Panc1 (cell line): ENCODE data around the gene SND1. TPM values are rescaled to one million over a fixed set of nuclear protein-coding genes. Genes with fewer than 3 reads are reported as not detected.

Experiments used
- ATAC-seq: fragments of 200-7000 bp; cut with Tn5 transposase; 2 replicates; pipeline ENCODE4 v1.9.1; 2020; ENCODE audit warnings: mild to moderate bottlenecking, moderate library complexity
- BruUV-seq: library from RNA; stranded (reverse); fragments of 400-500 nt; replicated peaks from 2 replicates; lab custom pipeline; 2021; lab: Mats Ljungman, UMichigan
- CTCF ChIA-PET: fragments of 300-600 bp; sonication (Branson Sonifier 250); formaldehyde crosslinking; loops from one replicate; lab custom pipeline; 2022; ENCODE audit warnings: antibody characterized with exemption; lab: Charles Lee
- POLR2A ChIA-PET: fragments of 300-600 bp; sonication (Branson Sonifier 250); formaldehyde crosslinking; loops from one replicate; lab custom pipeline; 2022; ENCODE audit warnings: antibody characterized with exemption; lab: Charles Lee
- DNase-seq: peaks from one replicate; pipeline ENCODE4 v3.0.0-alpha.2; 2010; ENCODE audit warnings: low read depth, low spot score
- H3K27ac ChIP-seq: 2 replicates; pipeline ENCODE4 v1.5.1; 2011; ENCODE audit warnings: mild to moderate bottlenecking, low read length, inconsistent platforms
- H3K27me3 ChIP-seq: fragments of 200-500 bp; sonication (Bioruptor generic); 2 replicates; pipeline ENCODE4 v1.6.0; 2014; ENCODE audit warnings: low read length, inconsistent platforms; ENCODE audit not compliant: control insufficient read depth, insufficient read depth
- H3K36me3 ChIP-seq: fragments of 200-500 bp; sonication (Bioruptor generic); 2 replicates; pipeline ENCODE4 v1.5.1; 2014; ENCODE audit warnings: inconsistent platforms, mild to moderate bottlenecking, low read length, moderate library complexity; ENCODE audit not compliant: control insufficient read depth, insufficient read depth
- H3K4me1 ChIP-seq: 2 replicates; pipeline ENCODE4 v1.5.1; 2011; ENCODE audit warnings: inconsistent platforms, mild to moderate bottlenecking, low read length, moderate library complexity; ENCODE audit not compliant: control insufficient read depth, insufficient read depth
- H3K4me3 ChIP-seq, 2 experiments: 2 replicates each; pipeline ENCODE4 v1.5.1; 2011 to 2012; ENCODE audit warnings: low read depth in 2 of 2, low read length in 2 of 2, mild to moderate bottlenecking in 2 of 2, inconsistent platforms in 1 of 2, moderate library complexity in 1 of 2
- H3K9me3 ChIP-seq: fragments of 200-500 bp; sonication (Bioruptor generic); 2 replicates; pipeline ENCODE4 v1.5.1; 2014; ENCODE audit warnings: low read depth, mild to moderate bottlenecking, inconsistent platforms, low read length, moderate library complexity; ENCODE audit not compliant: control insufficient read depth, insufficient read depth
- CTCF ChIP-seq: fragments of 450-650 bp; IDR thresholded peaks from 2 replicates; pipeline ENCODE4 v1.5.1; 2017; ENCODE audit warnings: mild to moderate bottlenecking
- POLR2AphosphoS5 ChIP-seq: IDR thresholded peaks from 2 replicates; pipeline ENCODE4 v1.6.1; 2012; ENCODE audit warnings: mild to moderate bottlenecking, low read depth, low read length, moderate library complexity
- REST ChIP-seq, 2 experiments: IDR thresholded peaks; 2 replicates each; pipeline ENCODE4 v1.6.1; 2011 to 2012; ENCODE audit warnings: low read depth in 2 of 2, control low read depth in 1 of 2, low read length in 1 of 2, mild to moderate bottlenecking in 1 of 2, moderate library complexity in 1 of 2; ENCODE audit not compliant: insufficient read depth in 1 of 2
- SIN3A ChIP-seq: IDR thresholded peaks from 2 replicates; pipeline ENCODE4 v1.6.1; 2012; ENCODE audit warnings: low read depth, mild to moderate bottlenecking, low read length, moderate library complexity, borderline replicate concordance; ENCODE audit not compliant: insufficient read depth
- TCF7L2 ChIP-seq: IDR thresholded peaks from 2 replicates; pipeline ENCODE4 v1.6.1; 2011; ENCODE audit warnings: mild to moderate bottlenecking, low read depth, low read length, inconsistent platforms
- in situ Hi-C: cut with HindIII; loops from 2 replicates; pipeline ENCODE4 v1.10.0; 2016; ENCODE audit warnings: low sequenced_read_pairs, low pct_unique_long_range_greater_than_20kb
- intact Hi-C: fragments of 100-400 bp; cut with micrococcal nuclease; formaldehyde crosslinking; loops from one replicate; pipeline ENCODE4 v1.10.0; 2022; ENCODE audit not compliant: unreplicated experiment
- total RNA-seq: library from RNA; stranded (reverse); gene quantifications from one replicate; pipeline ENCODE4 v1.2.1, GENCODE V29; 2021; ENCODE audit not compliant: unreplicated experiment

The SND1 gene
- total RNA-seq, 1 experiment from 2014 or later, result 176 TPM

GRCh38 chr7:127888825-127889224, 236.8 kb downstream of the SND1 start:
- DNase-seq (no peak), ATAC-seq (no peak)
- CTCF ChIA-PET, result no interaction called here
- no peaks in the 10 kb centered on the region for H3K27me3 ChIP-seq
- H3K4me1 ChIP-seq, result no peaks in the 10 kb centered on the region
- no peaks in the 10 kb centered on the region; the same call in 1 of the 2 replicates for H3K36me3 ChIP-seq
- BruUV-seq, result no TSS peak
- POLR2A ChIA-PET, result no interaction called here
- TF ChIP-seq CTCF (no peak), SIN3A (no peak), TCF7L2 (no peak), REST (IDR thresholded peaks at IDR 0.05; ENCODE audit: insufficient read depth in 1 of 2, low read depth in 2 of 2, low read length in 1 of 2) (no peak), POLR2AphosphoS5 (no peak)
- no peaks in the 10 kb centered on the region for H3K9me3 ChIP-seq
- H3K4me3 ChIP-seq, result no peak overlapping the region
- intact Hi-C loops (no loop called here), in situ Hi-C loops (no loop called here)
- H3K27ac ChIP-seq, result no peak overlapping the region

- no peak overlapping the region for H3K4me3 ChIP-seq
- ATAC-seq, result no peak
- in situ Hi-C loops (no loop called here), intact Hi-C loops (no loop called here)
- H3K36me3 ChIP-seq, result no peaks in the 10 kb centered on the region; the same call in 1 of the 2 replicates
- no peak for DNase-seq
- ChIA-PET CTCF (no interaction called here), POLR2A (no interaction called here)
- H3K27me3 ChIP-seq, result no peaks in the 10 kb centered on the region
- no peak overlapping the region for H3K27ac ChIP-seq
- TF ChIP-seq POLR2AphosphoS5 (no peak), CTCF (no peak), SIN3A (no peak), REST (IDR thresholded peaks at IDR 0.05; ENCODE audit: insufficient read depth in 1 of 2, low read depth in 2 of 2, low read length in 1 of 2) (no peak), TCF7L2 (no peak)
- BruUV-seq, result TSS peak; percentile 15
- H3K4me1 ChIP-seq, result no peaks in the 10 kb centered on the region
- H3K9me3 ChIP-seq, result no peaks in the 10 kb centered on the region
Measured at GRCh38 chr7:127889677-127890076, 237.7 kb downstream of the SND1 start.
